ENCODE results near the gene SYVN1.
"Not testable (repeated sequence)": the region's sequence is repeated elsewhere in the genome, so short reads cannot be mapped to it uniquely, and the experiment has no call there.

Gene SYVN1

DNA sequence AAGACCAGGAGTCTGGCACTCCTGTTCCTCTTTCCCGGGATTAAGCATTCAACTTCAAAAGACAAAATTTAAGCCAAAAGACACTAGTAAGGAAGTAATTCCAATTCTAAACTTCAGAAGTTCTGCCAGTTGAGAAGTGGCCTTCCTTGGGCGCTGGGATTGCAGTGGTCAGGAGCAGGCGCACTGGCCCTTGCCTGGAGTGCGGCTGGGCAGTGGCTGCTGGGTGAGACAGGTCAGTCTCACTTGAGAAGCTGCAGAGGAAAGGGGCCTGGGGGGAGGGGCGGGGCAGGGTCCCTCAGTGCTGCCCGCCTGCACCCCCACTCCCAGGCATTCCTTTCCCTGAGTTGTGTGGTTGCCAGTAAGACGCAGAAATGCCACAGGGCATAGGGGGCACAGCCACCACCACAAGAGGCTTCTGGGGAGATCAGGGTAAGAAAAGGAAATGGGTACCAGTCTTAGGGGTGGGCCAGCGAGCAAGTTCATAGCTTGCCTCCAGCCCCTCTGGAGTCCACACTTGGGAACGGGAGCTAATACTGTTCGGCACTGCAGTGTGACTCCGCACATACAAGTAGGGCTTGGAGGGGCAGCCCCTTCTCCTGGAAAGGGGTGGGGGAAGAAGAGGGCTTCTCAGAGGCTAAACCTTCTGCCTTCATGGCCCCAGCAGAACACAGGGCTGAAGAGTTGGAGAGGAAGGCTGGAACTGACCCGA, 6.7 kb downstream of the SYVN1 start:
- DNase-seq (ENCODE audit: low spot score) (no peak), FAIRE-seq (no peak)

DNA sequence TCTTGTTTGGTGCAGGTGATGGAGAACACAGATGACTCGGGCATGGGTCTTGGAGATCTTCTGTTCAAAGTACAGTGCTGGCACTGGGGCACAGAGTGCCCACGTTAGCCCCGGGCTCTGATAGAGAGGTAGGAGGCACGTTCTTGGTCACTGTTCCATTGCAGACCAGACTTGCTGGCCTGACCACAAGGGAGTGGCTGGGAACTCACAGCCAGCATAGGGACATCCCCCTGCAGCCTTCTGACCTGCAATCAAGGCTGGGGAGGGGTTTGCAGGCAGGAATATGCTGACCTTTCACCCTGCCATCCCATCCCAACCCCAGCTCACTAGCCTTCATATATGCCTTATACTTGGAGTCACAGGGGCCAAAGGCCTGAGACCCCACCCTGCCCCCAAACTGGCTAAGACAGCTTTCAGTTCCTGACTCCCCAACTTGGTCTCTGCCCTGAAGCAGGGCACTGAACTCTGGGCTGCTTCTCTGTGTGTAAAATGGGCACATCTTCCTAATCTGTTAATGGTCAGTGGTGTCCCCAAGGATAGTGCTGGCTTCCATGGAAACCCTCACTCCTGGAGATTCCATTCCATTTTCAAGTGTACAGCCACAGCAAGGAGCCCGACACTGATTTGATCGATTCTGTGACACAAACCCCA, 7.6 kb downstream of the SYVN1 start:
- FAIRE-seq (no peak), DNase-seq (ENCODE audit: low spot score) (no peak)

DNA sequence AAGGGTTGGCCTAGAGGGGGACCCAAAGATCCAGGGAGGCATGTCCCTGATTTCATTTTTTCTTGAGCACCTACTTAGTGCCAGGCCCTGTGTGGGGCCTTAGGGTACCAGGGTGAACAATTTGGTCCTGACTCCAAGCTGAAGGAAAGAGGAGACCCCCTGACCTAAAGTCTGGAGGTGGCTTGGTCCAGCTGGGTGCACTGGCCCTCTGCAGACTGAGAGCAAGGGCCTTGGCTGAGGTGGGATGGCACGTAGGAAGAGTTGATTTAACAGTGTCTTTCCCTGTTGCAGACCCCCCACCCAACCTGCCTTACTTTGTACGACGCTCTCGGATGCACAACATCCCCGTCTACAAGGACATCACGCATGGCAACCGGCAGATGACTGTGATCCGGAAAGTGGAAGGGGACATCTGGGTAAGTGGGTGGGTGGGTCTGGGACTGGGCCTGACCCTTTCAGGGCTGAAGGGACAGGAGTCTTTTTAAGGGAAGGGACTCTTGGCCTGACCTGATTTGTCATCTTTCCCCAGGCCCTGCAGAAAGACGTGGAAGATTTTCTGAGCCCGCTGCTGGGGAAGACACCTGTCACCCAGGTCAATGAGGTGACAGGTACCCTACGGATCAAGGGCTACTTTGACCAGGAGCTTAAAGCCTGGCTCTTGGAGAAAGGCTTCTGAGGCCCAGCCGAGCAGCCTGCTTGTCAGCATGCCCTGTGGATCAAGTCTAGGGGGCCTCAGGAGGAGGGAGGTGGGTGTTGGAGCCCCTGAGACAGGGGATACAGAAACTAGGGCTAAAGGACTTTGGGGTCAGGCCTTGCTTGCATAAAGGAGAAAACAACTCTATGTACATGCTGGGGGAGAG, 8.9 kb downstream of the SYVN1 start:
- FAIRE-seq (no peak), DNase-seq (ENCODE audit: low spot score) (no peak)

DNA sequence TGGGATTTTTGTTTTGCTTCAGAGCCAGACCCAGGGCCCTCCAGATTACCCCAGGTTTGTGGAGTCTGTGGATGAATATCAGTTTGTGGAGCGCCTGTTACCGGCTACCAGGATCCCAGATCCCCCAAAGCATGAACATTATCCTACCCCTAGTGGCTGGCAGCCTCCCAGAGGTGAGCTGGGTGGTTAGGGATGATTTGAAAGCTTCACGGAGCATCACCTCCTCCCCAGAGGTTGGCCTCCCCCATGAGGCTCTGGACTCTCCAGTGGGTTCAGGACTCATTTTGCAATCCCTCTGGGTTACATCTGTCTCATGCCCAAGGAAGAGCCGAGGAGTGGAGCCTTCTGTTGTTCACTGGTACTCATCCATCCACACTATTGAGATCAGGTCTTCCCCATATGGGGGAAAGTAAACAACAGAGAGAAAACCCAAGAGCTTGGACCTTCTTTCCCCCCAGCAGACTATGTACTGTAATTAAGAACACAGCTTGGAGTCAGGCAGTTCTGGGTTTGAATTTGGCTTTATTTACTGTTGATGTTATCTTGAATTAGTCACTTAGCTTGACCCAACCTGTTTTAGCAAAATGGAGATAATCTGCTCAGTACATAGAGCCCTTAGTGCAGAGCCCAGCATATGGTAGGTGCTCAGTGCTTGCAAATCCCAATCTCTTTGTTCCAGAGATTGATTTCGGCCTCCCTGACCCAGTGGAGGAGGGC, 9.7 kb downstream of the SYVN1 start:
- DNase-seq (ENCODE audit: low spot score) = no peak

DNA sequence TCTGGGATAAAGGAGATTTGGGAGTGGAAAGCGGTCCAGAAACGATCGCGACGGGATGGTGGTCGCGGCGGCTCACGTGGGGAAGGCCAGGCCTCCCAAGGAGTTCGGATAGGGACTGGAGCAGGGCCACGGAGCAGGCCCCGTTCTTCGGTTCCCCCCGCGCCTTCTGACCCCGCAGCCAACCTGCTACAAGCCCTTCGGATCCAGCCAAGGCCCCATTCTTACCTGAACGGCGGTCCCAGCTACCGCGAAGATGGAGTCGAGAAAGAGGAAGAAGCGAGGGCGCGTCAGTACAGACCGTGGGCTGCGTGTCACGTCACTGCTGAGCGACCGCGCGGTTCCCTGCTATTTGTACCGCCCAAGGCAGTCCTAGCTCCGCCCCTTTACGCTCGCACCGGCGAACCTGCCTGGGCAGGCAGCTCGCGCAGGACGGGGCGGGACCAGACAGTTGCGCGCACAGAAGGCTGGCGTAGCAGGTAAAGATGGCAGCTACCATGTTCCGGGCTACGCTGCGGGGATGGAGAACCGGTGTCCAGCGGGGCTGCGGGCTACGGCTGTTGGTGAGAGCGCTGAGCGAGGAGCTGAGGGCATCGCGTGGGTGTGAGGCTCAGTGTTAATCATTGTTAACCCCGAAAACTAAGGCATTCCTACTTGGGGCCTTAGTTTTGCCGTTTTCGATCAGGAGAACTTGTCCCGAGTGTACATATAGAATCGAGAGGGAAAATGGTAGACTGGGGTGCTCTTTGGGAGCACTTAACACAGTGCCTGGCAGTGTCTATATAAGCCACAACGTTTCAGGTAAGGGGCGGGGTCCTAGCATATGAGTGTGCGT, 12.2 kb downstream of the SYVN1 start, which contains the start of the genes FAU and MRPL49:
FAU (minus strand) TSS at position 270 of the 832 bp plus-strand sequence. CDS start 321 bp downstream, outside the sequence.
MRPL49 (plus strand) TSS at position 457 of the 832 bp plus-strand sequence; CDS start at position 483, 26 bp downstream.
- peak; percentile 94 for FAIRE-seq
- peak; percentile 98 for DNase-seq (ENCODE audit: low spot score)

More for the DNA sequence above, 9.7 kb downstream of the SYVN1 start:
- no peak for FAIRE-seq

DNA sequence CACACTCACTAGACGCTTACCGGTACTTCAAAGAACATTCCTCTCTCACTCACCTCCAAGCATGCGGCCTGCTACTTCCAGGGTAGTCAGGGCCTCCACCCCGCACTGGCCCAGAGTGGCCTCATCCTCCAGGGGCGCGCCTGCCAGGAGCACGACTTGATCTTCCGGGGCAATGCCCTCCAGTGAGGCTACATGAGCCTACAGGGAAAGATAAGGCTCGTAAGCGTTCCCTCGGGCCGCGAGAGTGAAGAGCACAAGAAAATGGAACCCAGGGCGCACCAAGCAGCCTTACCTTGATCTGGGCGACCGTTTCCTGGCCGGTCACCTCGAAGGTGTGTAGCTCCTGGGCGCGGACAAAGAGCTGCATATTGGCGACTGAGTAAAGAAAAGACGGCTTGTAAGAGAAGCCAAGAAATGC, 12.9 kb downstream of the SYVN1 start:
- DNase-seq (ENCODE audit: low spot score) (no peak), FAIRE-seq (no peak)

DNA sequence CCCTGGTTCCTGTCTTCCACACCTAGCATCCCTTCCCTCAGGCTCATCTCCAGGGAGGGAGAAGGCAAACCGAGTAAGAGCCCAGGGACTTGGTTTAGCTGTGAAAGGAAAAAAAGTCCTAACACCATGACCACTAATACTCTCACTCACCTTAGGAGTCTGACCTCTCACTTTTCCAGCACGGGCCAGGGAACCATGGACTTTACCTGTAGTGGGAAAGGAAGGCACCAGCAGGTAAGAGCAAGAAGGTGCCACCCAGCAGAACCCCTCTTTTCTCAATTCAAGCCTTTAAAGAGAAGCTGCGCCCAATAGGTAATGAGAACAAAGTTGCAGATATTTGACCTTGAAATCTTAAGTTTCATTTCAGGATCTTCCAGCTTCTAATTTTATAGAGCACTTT, 13.5 kb downstream of the SYVN1 start:
- no peak for FAIRE-seq
- no peak for DNase-seq (ENCODE audit: low spot score)

DNA sequence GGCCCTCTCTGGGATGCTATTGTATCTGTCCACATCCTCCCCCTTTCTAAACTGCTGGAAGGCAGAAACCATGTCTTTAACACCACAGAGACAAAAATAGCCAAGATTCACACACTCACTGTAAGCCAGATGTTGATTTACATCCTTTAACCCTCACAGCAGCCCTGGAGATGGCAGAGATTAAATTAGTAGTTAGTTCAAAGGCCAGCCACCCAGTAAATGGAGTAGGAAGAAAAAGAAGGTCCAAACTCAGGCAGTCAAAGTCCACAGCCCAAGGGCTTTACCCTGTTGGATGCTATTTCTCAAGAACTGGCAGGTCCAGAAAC, 14.7 kb downstream of the SYVN1 start:
- FAIRE-seq (no peak), DNase-seq (ENCODE audit: low spot score) (no peak)

DNA sequence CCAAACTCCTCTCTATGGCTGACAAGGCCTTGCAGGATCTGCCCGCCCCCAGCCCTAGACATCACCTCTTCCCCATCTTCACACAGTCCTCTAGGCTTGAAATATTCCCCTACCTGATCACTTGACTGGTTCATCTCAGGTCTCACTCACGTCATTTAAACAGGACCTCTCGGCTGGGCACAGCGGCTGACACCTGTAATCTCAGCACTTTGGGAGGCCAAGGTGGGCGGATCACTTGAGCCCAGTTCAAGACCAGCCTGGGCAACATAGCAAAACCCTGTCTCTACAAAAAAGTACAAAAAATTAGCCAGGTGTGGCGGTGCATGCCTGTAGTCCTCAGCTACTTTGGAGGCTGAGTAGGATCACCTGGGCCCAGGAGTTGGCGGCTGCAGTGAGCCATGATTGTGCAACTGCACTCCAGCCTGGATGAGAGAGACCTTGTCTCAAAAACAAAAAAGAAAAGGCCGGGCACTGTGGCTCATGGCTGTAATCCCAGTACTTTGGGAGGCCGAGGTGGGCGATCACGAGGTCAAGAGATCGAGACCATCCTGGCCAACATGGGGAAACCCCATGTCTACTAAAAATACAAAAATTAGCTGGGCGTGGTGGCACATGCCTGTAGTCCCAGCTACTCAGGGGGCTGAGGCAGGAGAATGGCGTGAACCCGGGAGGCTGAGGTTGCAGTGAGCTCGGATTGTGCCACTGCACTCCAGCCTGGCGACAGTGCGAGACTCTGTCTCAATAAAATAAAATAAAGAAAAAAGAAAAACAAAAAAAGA, 15.2 kb downstream of the SYVN1 start:
- not testable (repeated sequence) for DNase-seq (ENCODE audit: low spot score); FAIRE-seq

DNA sequence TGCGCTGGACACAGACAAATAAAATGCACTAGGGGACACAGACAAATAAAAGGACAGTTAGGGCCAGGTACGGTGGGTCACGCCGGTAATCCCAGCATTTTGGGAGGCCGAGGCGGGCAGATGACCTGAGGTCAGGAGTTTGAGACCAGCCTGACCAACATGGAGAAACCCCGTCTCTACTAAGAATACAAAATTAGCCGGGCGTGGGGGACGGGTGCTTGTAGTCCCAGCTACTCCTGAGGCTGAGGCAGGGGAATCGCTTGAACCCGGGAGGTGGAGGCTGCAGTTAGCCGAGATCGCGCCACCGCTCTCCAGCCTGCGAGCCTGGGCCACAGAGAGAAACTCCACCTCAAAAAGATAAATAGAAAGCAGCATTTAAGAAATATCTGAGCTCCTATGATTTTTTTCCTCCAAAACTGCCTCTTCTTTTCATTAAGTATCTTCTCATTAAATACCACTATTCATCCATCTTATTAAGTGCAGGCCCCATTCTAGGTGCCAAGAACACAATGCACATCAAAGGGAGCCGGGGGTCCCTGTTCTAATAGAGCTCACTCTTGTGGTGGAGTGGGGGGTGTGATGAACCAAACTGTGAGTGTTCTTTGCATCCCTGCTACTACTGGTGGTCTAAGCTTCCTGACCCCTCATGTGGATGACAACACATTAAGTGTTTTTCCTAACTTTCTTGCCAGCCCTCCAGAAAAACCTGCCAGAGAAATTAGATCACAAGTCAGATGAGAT, 16.1 kb downstream of the SYVN1 start:
- DNase-seq (ENCODE audit: low spot score) (no peak), FAIRE-seq (no peak)

DNA sequence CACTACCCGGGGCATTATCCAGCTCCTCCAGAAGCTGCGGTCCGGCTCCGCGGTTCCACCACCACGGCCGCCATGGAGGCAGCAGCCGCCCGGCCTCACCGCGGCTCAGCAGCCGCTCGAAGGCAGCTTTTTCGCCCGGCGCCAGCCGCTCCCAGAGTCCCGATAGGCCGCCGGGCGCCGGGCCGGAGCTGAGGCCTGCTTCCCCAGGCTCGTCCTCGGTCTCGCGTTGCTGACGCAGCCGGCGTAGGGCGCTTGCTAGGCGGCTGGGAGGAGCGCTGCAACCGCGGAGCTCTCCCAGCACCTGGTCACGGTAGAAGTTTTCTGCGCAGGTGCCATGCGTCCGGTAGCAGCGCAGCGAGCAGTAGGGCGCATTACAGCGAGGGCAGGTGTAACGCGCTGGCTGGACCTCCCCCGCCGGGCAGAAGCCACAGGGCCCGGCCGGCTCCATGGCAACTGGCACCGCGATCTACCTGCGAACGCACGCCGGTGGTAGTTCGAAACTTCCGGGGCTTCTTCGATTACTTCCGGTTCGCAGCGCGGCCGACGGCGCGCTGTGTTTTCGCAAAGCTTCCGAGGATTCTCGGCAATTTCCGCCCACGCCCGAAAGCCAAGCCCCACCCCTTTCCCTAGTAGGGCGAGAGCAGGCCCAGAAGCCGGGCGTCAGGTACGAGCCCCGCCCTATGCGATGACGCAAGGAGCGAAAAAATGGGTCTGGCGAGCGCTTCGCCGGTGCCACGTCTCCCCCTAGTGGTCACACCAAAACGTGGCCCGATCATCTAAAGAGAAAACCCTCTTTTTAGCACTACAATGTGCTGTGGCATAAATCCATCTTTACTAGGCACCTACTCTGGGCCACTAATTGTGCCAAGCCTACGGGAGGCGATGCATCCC, 16.9 kb downstream of the SYVN1 start, which contains the start of gene ZNHIT2:
ZNHIT2 (minus strand) TSS at position 496 of the 891 bp plus-strand sequence; CDS start at position 448, 48 bp downstream.
- FAIRE-seq = peak; percentile 73

DNA sequence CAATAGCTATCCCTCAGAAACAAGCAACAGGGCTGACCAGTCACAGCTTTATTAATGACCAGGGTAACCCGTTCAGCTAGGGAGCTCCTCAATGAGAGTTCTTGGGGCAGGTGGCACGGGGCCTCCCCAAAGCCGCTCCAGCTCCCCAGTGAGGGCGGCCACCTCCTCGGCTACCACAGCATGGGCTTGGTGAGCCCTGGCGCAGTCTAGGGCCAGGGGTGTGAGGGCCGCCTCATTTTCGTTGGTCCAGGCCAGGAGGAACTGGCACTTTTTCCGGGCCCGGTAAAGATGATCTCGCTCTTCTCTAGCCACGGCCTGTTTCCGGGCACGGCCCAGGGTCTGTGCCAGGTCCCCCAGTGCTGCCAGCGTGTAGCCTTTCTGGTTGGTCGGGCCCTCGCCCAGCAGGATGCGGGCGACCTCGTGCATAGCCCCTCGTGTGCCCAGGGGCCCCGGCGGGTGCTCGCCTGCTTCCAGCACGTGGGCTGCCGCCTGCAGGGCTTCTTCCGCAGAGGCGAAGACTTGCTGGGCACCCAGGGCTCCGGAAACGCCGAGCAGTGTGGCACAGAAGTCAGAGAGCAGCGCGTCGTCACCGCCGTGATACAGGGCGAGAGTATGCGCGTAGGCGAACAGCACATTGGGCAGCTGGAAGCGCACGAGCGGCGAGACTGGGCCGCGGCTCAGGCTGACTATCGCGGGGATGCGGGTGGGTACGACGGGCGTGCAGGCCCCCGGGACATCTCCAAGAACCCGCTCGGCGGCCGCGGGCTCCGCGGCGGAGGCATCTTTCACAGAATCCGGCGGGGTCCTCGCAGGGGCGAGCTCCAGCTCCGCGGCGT, 17.7 kb downstream of the SYVN1 start:
- FAIRE-seq (no peak), DNase-seq (ENCODE audit: low spot score) (peak; percentile 26)

More for the DNA sequence above, 16.9 kb downstream of the SYVN1 start, which contains the start of gene ZNHIT2:
- peak; percentile 97 for DNase-seq (ENCODE audit: low spot score)

DNA sequence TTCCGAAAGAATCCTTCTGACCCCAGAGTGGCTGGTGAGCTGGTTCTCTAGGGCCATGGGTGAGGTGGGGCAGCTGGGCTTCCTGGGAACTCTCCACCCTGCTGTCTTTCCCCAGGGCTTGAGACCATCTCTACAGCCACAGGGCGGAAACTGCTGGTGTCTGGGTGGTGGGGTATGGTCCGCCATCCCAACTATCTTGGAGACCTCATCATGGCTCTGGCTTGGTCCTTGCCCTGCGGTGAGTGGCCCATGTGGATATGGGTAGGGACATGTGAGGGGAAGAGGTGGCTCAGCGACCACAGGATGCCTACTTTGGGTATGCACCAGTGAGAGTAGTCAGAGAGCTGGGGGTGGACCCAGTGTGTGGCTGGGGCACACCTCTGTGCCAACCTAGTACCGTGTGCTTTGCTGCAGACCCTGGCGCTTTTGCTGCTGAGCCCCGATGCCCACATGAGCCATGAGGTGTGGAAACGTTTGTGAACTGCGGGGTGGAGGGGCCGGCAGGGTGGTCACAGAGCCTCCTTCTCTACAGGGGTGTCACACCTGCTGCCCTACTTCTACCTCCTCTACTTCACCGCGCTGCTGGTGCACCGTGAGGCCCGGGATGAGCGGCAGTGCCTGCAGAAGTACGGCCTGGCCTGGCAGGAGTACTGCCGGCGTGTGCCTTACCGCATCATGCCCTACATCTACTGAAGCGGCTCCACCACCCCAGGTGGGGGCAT, 18.8 kb downstream of the SYVN1 start:
- FAIRE-seq (no peak), DNase-seq (ENCODE audit: low spot score) (no peak)

DNA sequence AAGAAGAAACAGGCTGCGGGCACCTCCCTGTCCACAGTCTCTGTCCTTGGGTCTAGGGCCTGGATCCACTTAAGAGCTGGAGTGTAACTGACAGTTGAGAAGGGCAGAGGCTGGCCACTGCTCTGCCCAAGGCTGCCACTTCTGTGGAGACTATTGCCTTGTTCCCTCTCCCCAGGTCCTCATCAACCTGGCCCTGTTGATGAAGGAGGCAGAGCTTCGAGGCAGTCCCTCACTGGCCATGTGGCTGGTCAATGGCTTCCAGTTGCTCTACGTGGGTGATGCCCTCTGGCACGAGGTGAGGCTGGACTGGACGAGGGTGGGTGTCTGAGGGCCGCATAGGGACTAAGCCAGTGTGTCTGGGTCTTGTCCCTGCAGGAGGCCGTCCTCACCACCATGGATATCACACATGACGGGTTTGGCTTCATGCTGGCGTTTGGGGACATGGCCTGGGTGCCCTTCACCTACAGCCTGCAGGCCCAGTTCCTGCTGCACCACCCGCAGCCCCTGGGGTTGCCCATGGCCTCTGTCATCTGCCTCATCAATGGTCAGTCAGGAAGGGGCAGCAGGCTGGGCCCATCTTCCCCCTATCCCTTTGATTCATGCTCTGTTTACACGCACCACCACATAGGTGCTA, 19.7 kb downstream of the SYVN1 start:
- no peak for FAIRE-seq

DNA sequence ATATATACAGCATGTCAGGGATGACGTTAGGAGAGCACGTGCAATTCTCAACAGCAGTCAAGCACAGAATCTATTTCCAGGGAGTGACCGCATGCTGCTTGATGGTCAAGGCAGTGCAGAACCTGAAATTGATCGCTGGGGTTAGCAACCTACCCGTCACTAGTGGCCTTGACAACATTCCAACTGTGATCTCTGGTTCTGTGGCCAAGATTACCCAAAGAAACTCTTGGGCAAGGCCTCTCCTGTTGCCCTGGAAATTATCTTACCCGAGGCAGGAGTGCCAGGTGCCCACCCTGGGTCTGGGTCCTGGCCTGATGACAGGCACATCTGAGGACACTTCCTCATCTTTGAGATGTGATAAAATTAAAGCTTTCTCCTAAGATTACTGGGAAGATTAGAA, 20.5 kb downstream of the SYVN1 start:
- no peak for FAIRE-seq
- no peak for DNase-seq (ENCODE audit: low spot score)

More for the DNA sequence above, 19.7 kb downstream of the SYVN1 start:
- no peak for DNase-seq (ENCODE audit: low spot score)

DNA sequence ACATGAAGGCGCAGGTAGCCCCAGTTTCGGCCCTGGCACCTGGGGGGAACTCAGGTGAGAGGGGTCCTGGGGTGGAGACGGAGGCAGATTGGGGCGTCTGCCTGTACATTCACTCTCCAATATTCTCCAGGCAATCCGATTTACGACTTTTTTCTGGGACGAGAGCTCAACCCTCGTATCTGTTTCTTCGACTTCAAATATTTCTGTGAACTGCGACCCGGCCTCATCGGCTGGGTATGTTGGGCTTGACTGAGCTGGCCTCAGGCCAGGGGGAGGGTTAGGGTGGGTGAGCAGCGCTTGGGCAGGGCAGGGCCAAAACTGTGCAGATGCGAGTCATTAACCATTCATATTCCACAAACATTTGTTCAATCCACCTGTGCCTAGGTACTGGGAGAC, 21.0 kb downstream of the SYVN1 start:
- FAIRE-seq (no peak), DNase-seq (ENCODE audit: low spot score) (no peak)

Measured in urothelium cell line (cell line).